ENCODE data around the gene MICALL2. TPM values are rescaled to one million over a fixed set of nuclear protein-coding genes. Genes with fewer than 3 reads are reported as not detected.
"Not testable (repeated sequence)": the region's sequence is repeated elsewhere in the genome, so short reads cannot be mapped to it uniquely, and the experiment has no call there.

MICALL2 gene
- total RNA-seq, 4 donors from 2014 or later = 10.0 to 16.6 (median 14.3) TPM

- Histone ChIP-seq H3K9me3 (no peaks in the 10 kb centered on the region), H3K4me3 (replicated peaks in 1 of 3) (no peak overlapping the region), H3K36me3 (no peaks in the 10 kb centered on the region), H3K27me3 (no peaks in the 10 kb centered on the region), H3K4me1 (peaks cover 0 to under 1% of the 10 kb centered on the region in 2 donors), H3K27ac (no peak overlapping the region)
- no peak for DNase-seq
- TF ChIP-seq POLR2A (IDR thresholded peaks at IDR 0.05) = no peak
- TF ChIP-seq, protein P1, sequence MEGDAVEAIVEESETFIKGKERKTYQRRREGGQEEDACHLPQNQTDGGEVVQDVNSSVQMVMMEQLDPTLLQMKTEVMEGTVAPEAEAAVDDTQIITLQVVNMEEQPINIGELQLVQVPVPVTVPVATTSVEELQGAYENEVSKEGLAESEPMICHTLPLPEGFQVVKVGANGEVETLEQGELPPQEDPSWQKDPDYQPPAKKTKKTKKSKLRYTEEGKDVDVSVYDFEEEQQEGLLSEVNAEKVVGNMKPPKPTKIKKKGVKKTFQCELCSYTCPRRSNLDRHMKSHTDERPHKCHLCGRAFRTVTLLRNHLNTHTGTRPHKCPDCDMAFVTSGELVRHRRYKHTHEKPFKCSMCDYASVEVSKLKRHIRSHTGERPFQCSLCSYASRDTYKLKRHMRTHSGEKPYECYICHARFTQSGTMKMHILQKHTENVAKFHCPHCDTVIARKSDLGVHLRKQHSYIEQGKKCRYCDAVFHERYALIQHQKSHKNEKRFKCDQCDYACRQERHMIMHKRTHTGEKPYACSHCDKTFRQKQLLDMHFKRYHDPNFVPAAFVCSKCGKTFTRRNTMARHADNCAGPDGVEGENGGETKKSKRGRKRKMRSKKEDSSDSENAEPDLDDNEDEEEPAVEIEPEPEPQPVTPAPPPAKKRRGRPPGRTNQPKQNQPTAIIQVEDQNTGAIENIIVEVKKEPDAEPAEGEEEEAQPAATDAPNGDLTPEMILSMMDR (IDR thresholded peaks at IDR 0.05) = no peak
- WGBS, 2 donors = 82 to 85% methylated on average over 5 to 10 of the region's 13 CpGs
- intact Hi-C loops (cut with DNase I) = no loop called here
Observed at GRCh38 chr7:1449501-1449900, 9.8 kb downstream of the MICALL2 start.

DNA sequence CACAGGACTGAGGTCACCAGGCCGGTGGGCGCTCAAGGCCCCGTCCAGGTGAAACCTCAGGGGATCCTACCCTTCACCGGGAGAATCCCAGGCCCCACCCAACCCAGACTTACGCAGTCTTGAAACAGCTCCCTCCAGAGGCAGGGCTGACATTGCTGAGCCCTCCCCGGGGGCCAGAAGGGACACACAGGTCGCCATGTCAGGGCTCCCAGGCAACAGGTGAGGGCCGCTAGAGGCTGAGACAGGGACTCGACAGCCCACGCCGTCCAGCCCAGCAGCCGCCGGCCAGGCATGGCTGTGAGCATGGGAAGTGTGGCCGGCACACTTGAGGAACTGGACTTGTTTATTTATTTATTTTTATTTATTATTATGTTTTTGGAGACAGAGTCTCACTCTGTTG lies 10.3 kb downstream of the MICALL2 start:
- intact Hi-C loops (cut with DNase I) = no loop called here
- TF ChIP-seq, protein P1 (IDR thresholded peaks at IDR 0.05) = no peak
- TF ChIP-seq POLR2A (IDR thresholded peaks at IDR 0.05) = no peak
- 85 to 94% methylated on average over 9 to 14 of the region's 14 CpGs for WGBS, 2 donors
- Histone ChIP-seq H3K27ac (no peak overlapping the region), H3K4me3 (replicated peaks in 1 of 3) (no peak overlapping the region), H3K36me3 (no peaks in the 10 kb centered on the region), H3K27me3 (no peaks in the 10 kb centered on the region), H3K9me3 (no peaks in the 10 kb centered on the region), H3K4me1 (no peaks in the 10 kb centered on the region)
- DNase-seq = no peak

DNA sequence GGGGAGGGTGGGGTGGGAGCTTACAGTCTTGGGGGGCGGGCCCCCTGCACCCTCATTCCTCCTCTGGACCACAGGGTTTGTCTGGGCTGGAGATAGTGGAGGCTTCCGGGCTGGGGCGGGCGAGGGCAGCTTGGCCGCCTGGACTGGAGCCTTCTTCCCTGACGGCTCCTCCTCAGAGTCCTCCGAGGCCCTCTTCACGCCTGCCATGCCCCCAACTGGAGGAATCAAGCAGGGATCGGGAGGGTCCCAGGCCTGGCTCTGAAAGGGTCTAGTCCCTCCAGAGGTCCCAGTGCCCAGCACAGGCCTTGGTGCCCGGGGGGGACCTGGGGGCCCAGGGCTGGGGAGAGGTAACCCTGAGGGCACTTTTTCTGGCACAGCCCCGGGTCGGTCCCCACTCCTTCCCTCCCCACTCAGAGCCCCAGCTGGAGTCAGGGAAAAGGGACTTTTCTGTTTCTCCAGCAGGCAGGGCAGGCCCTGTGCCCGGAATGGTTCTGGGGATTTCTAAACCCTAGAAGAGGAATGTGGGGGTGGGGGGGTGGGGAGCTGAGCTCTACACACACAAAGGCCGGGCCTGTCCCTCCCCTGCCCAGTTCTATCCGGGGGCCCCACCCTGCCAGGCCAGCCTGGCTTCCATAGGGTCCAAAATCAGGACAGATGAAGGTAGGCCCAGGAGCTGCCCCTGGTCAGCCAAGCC lies 11.6 kb downstream of the MICALL2 start:
- no peaks in the 10 kb centered on the region for H3K4me1 ChIP-seq
- TF ChIP-seq, protein P1 (IDR thresholded peaks at IDR 0.05) = no peak
- no peak for TF ChIP-seq POLR2A (IDR thresholded peaks at IDR 0.05)
- H3K4me3 ChIP-seq (replicated peaks in 1 of 3) = no peak overlapping the region
- DNase-seq = no peak
- H3K27ac ChIP-seq = no peak overlapping the region
- H3K27me3 ChIP-seq = no peaks in the 10 kb centered on the region
- intact Hi-C loops (cut with DNase I) = no loop called here
- 75% methylated on average over 9 of the region's 15 CpGs; no CpG with 5 or more reads in 1 of the 2 donors for WGBS, 2 donors
- no peaks in the 10 kb centered on the region for H3K36me3 ChIP-seq
- no peaks in the 10 kb centered on the region for H3K9me3 ChIP-seq

DNA sequence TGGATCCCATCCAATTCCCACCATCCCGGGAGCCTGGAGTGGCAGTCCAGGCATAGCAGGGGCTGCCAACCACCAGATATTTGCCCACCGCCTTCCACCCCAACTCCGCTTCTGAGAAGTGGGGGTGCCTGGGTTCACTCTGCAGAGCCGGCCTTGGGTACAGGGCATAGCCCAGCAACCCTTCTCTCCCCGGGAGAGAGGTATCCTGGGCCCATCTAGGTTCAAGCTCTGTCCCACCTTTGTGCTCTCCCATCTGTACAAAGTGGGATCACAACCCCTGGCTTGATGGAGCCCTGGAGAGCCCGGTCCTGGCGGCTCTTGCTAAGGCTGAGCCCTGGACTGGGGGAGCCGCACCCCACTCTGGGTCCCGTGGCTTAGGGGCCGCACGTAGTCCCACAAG lies 12.2 kb downstream of the MICALL2 start:
- Histone ChIP-seq H3K27ac (no peak overlapping the region), H3K9me3 (no peaks in the 10 kb centered on the region), H3K27me3 (no peaks in the 10 kb centered on the region), H3K4me1 (no peaks in the 10 kb centered on the region), H3K4me3 (replicated peaks in 1 of 3) (no peak overlapping the region), H3K36me3 (no peaks in the 10 kb centered on the region)
- TF ChIP-seq, protein P1 (IDR thresholded peaks at IDR 0.05) = no peak
- no peak for TF ChIP-seq POLR2A (IDR thresholded peaks at IDR 0.05)
- WGBS, 2 donors = 81 to 95% methylated on average over 6 to 10 of the region's 11 CpGs
- intact Hi-C loops (cut with DNase I) = no loop called here
- DNase-seq = no peak

GRCh38 chr7:1446620-1447032 lies 12.6 kb downstream of the MICALL2 start:
- H3K9me3 ChIP-seq = no peaks in the 10 kb centered on the region
- no peaks in the 10 kb centered on the region for H3K4me1 ChIP-seq
- no peak overlapping the region for H3K4me3 ChIP-seq (replicated peaks in 1 of 3)
- no peaks in the 10 kb centered on the region for H3K36me3 ChIP-seq
- peak; percentile 33 to 55 for DNase-seq
- no peak overlapping the region for H3K27ac ChIP-seq
- no peaks in the 10 kb centered on the region for H3K27me3 ChIP-seq
- WGBS, 2 donors = 57 to 62% methylated on average over 10 to 14 of the region's 17 CpGs
- TF ChIP-seq, protein P1 (IDR thresholded peaks at IDR 0.05) = no peak
- TF ChIP-seq POLR2A (IDR thresholded peaks at IDR 0.05) = no peak
- intact Hi-C loops (cut with DNase I) = no loop called here

- 72 to 90% methylated on average over 3 of the region's 5 CpGs for WGBS, 2 donors
- H3K4me3 ChIP-seq (replicated peaks in 1 of 3); H3K4me1 ChIP-seq; H3K36me3 ChIP-seq; H3K27me3 ChIP-seq; H3K27ac ChIP-seq; H3K9me3 ChIP-seq; intact Hi-C loops (cut with DNase I): not testable (repeated sequence)
- DNase-seq = peak; percentile 60 to 78
Observed at GRCh38 chr7:1446026-1446425, 13.2 kb downstream of the MICALL2 start.
